ENCODE results near the gene MOB1A.
"Not testable (repeated sequence)": the region's sequence is repeated elsewhere in the genome, so short reads cannot be mapped to it uniquely, and the experiment has no call there.

Gene MOB1A

GRCh38 chr2:74178211-74179062 is at the start of gene MOB1A:
TSS of gene MOB1A (minus strand) at chr2:74178879. CDS start at chr2:74178674, 205 bp downstream.
- peak; percentile 98 for DNase-seq (ENCODE audit: low spot score)

GRCh38 chr2:74227646-74228045 is 49.0 kb upstream of the MOB1A start:
- DNase-seq (ENCODE audit: low spot score), result no peak

- no peak for DNase-seq (ENCODE audit: low spot score)
Measured at GRCh38 chr2:74226648-74227213, 48.1 kb upstream of the MOB1A start.

DNA sequence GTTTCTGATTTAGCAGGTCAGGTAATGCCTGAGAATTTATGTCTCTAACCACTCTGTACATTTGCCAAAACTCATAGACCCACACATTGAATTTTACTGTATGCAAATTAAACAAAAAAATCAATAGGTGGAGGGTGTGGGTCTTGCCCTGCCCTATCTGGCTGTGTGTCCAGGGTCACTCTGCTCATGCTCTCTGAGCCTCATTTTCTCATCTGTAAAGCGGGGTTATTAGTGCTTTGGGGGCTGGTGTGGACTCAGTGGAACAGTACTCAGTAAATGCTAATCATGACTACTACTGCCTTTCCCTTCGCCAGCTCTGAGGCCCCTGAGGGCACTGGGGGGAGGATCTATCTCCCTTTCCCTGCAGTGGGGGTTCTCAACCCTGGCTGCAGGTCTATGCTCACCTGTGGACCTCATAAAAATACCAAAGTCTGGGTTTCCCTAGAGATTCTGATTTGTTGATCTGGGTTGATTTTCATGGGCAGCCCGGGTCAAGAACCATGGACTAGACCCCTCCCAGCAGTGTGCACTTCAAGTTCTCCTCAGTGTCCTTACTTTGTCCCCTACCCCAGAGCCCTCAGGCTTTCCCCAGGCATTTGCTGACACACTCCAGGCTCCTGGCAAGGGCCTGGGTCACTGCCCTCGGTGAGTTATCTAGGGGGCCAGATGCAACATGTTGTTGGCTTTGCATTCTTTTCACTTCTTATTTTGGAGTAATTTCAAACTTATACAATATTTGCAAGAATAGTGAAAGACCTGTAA is 47.2 kb upstream of the MOB1A start:
- no peak for DNase-seq (ENCODE audit: low spot score)

GRCh38 chr2:74223941-74224770 is 45.5 kb upstream of the MOB1A start:
- no peak for DNase-seq (ENCODE audit: low spot score)

GRCh38 chr2:74222300-74222650 is 43.6 kb upstream of the MOB1A start:
- DNase-seq (ENCODE audit: low spot score), result no peak

DNA sequence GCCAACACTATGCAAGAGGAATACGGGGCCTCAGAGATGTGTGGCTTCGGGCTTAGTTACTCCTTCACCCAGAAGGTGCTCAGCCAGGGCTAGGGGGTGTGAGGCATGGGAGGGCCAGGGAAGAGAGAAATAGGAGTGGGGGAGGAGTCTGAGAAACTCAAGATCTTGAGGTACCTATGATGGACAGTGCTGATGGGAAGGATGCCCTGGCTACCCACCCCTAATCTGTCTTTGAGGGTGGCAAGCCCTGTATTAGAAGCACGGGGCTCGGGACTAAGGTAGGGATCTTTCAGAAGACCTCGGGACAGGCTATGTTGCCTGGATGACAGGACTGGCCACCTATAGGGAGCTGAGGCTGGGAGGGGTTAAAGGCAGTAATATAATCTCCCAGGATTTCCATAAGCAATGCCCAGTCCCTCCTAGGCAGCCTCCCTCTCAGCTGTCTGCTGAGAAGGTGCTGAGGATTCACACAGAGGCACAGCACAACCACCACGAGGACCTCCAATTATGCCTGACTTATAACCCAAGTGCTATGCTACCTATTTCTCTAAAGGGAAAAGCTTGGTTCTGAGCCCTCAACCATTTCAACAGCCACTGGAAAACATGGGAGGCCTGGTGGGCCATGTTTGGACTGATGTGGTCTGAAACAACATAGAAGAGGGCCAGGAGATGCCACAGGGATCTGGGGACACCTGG is 43.1 kb upstream of the MOB1A start:
- DNase-seq (ENCODE audit: low spot score), result no peak

DNA sequence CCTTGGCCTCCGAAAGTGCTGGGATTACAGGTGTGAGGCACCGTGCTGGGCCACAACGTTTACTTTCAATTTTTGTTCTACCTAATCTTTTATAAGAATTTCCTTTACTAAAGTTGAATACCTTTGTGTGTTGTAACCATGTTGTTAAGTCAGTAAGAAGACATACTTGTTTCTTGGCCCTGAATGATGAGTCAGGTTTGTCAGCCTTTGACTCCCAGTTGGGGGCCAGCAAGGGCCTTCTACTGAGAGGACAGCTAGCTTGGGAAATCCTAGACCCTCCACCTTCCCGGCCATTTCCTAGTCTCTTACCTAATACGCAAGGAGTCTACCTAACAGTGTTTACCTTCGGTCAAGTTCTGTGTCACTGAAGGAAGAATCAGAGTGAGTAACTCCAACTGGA is 42.4 kb upstream of the MOB1A start:
- no peak for DNase-seq (ENCODE audit: low spot score)

GRCh38 chr2:74219846-74220486 is 41.3 kb upstream of the MOB1A start:
- no peak for DNase-seq (ENCODE audit: low spot score)

GRCh38 chr2:74216642-74217041 is 38.0 kb upstream of the MOB1A start:
- no peak for DNase-seq (ENCODE audit: low spot score)

DNA sequence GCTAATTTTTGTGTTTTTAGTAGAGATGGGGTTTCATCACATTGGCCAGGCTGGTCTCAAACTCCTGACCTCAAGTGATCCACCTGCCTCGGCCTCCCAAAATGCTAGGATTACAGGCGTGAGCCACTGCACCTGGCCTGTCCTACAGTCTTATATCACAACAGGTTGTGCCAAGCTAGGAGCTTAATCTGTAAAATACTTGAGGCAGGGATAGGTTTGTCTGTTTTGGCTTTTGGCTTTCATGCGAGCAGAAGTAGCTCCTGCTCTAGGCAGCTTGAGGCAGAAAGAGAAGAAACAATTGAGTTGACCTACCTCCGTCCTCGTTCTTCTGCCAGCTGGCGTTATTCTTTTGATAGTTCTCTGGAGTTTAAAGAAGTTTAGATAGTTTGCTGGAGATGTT is 37.1 kb upstream of the MOB1A start:
- not testable (repeated sequence) for DNase-seq (ENCODE audit: low spot score)

DNA sequence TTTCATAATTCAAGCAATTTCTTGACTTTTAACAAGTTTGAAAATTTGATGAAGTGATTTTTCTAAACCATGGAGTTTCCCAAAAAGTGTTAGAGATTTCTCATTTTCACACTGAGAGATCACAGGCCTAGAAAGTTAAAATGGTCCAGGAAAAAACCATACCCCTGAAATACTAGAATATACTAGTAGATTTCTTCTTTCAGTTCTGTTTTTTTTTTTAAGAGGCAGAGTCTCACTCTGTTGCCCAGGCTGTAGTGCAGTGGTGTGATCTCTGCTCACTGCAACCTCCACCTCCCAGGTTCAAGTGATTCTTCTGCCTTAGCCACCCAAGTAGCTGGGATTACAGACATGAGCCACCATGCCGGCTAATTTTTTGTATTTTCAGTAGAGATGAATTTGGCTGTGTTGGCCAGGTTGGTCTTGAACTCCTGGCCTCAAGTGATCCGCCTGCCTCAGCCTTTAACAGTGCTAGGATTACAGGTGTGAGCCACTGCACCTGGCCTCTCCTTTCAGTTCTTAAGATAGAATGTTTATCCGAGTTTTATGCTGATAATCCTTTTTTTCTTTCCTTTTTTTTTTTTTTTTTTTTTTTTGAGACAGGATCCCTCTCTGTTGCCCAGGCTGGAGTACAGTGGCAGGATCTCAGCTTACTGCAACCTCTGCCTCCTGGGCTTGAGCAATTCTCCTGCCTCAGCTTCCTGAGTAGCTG is 34.2 kb upstream of the MOB1A start:
- DNase-seq (ENCODE audit: low spot score), result no peak

DNA sequence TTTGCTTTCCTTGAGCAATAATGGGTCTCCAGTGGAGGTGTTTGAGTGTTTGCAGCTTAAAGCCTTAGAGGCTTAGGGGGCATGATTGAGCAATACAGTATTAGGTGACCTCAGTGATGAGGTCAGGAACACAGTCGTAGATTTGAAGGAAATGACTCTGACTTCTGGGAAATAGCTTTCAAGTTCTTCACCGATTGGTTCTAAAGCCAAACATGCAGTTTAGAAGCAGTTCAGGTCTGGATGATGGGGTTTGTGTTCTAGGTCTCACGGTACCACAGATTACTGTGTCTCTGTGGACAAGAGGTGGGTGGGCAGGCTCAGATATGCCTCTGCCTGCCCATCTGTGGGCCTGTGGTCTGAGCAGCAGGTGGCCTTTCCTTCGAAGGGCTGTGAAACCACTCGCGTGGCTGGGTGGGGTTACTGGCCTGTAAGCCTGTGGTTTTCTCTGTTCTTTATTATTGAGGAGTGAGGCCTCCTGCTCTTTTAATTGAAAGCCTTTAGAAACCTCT is 27.6 kb upstream of the MOB1A start:
- DNase-seq (ENCODE audit: low spot score), result no peak

GRCh38 chr2:74205596-74205995 is 26.9 kb upstream of the MOB1A start:
- DNase-seq (ENCODE audit: low spot score), result no peak

GRCh38 chr2:74205113-74205512 is 26.4 kb upstream of the MOB1A start:
- DNase-seq (ENCODE audit: low spot score), result no peak

GRCh38 chr2:74204436-74204835 is 25.8 kb upstream of the MOB1A start:
- DNase-seq (ENCODE audit: low spot score), result no peak

- DNase-seq (ENCODE audit: low spot score), result no peak
Measured at GRCh38 chr2:74201596-74201995, 22.9 kb upstream of the MOB1A start.

- DNase-seq (ENCODE audit: low spot score), result no peak
Measured at GRCh38 chr2:74201196-74201595, 22.5 kb upstream of the MOB1A start.

DNA sequence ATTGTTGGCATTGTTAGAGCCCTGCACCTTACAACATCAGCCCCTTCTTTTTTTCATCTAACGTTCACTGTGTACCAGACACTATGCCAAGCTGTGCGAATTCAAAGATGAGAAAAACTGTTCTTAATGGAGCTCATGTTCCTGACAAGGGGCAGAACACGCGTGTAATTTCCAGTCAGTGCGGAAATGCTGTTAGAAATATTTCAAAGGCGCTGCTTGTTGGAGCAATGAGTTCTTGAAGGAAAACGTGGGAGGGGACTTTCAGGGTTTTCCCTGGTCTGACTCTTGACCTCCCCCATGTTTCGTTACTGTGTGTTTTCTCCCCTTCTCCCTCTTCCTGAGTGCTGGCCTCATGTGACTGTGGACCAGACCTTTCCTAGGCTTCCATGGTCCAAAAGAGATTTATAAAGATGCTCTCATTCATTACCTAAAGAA is 21.2 kb upstream of the MOB1A start:
- no peak for DNase-seq (ENCODE audit: low spot score)

GRCh38 chr2:74199275-74199701 is 20.6 kb upstream of the MOB1A start:
- DNase-seq (ENCODE audit: low spot score), result no peak

Measured in hematopoietic multipotent progenitor cell treated with erythropoietin and hydrocortisone succinate and interleukin-3 and kit ligand, for 17 days (in vitro differentiated cells).